Astrocyte (in vitro differentiated cells and primary cell): ENCODE measurements around the gene LAMC1. TPM values are rescaled to one million over a fixed set of nuclear protein-coding genes. Genes with fewer than 3 reads are reported as not detected.
A peak's percentile ranks its signal among the peaks of the same experiment; 100 is the strongest.

Source experiments
- DNase-seq: peaks from one replicate; pipeline ENCODE4 v3.0.0-alpha.2; 2010; ENCODE audit warnings: low read depth
- FAIRE-seq: peaks from 2 replicates; lab custom pipeline; 2011; peaks lifted over from hg19 to GRCh38; lab: Jason Lieb, UNC
- H2AFZ ChIP-seq: 2 replicates; pipeline ENCODE4 v1.6.0; 2012; ENCODE audit warnings: low read depth, low read length, inconsistent platforms
- H3K27ac ChIP-seq: 2 replicates; pipeline ENCODE4 v1.5.1; 2011; ENCODE audit warnings: low read depth, low read length, inconsistent platforms
- H3K27me3 ChIP-seq: 2 replicates; pipeline ENCODE4 v1.6.0; 2011; ENCODE audit warnings: low read length, inconsistent platforms; ENCODE audit not compliant: insufficient read depth
- H3K36me3 ChIP-seq: 2 replicates; pipeline ENCODE4 v1.5.1; 2011; ENCODE audit warnings: low read length, inconsistent platforms; ENCODE audit not compliant: insufficient read depth
- H3K4me1 ChIP-seq: 2 replicates; pipeline ENCODE4 v1.5.1; 2011; ENCODE audit warnings: low read length, inconsistent platforms; ENCODE audit not compliant: insufficient read depth
- H3K4me2 ChIP-seq: 2 replicates; pipeline ENCODE4 v1.6.0; 2012; ENCODE audit warnings: low read length, inconsistent platforms
- H3K4me3 ChIP-seq: 2 replicates; pipeline ENCODE4 v1.5.1; 2011; ENCODE audit warnings: low read depth, mild to moderate bottlenecking, low read length, inconsistent platforms; ENCODE audit not compliant: insufficient read depth
- H3K79me2 ChIP-seq: 2 replicates; pipeline ENCODE4 v1.6.0; 2012; ENCODE audit warnings: mild to moderate bottlenecking, low read length, inconsistent platforms; ENCODE audit not compliant: insufficient read depth
- H3K9ac ChIP-seq: 2 replicates; pipeline ENCODE4 v1.6.0; 2012; ENCODE audit warnings: mild to moderate bottlenecking, low read length, inconsistent platforms
- H3K9me3 ChIP-seq: 2 replicates; pipeline ENCODE4 v1.5.1; 2012; ENCODE audit warnings: low read depth, mild to moderate bottlenecking, low read length, inconsistent platforms; ENCODE audit not compliant: insufficient read depth
- H4K20me1 ChIP-seq: 2 replicates; pipeline ENCODE4 v1.6.0; 2012; ENCODE audit warnings: low read length, inconsistent platforms; ENCODE audit not compliant: insufficient read depth
- H3K27ac Mint-ChIP-seq: one replicate; pipeline ENCODE4 v1.8.0; 2021; ENCODE audit warnings: mild to moderate bottlenecking, mixed read lengths; ENCODE audit not compliant: unreplicated experiment
- H3K27me3 Mint-ChIP-seq: one replicate; pipeline ENCODE4 v1.8.0; 2021; ENCODE audit warnings: low read depth, mixed read lengths; ENCODE audit not compliant: unreplicated experiment
- H3K36me3 Mint-ChIP-seq: one replicate; pipeline ENCODE4 v1.8.0; 2021; ENCODE audit warnings: low read depth, mixed read lengths; ENCODE audit not compliant: unreplicated experiment
- H3K4me1 Mint-ChIP-seq: one replicate; pipeline ENCODE4 v1.8.0; 2021; ENCODE audit warnings: low read depth, mixed read lengths; ENCODE audit not compliant: unreplicated experiment
- H3K4me3 Mint-ChIP-seq: one replicate; pipeline ENCODE4 v1.8.0; 2021; ENCODE audit warnings: mild to moderate bottlenecking, moderate library complexity, mixed read lengths; ENCODE audit not compliant: unreplicated experiment
- H3K9me3 Mint-ChIP-seq: one replicate; pipeline ENCODE4 v1.8.0; 2021; ENCODE audit warnings: mild to moderate bottlenecking, mixed read lengths; ENCODE audit not compliant: unreplicated experiment
- CTCF ChIP-seq: IDR thresholded peaks from 2 replicates; pipeline ENCODE4 v1.5.1; 2011; ENCODE audit warnings: low read depth, mild to moderate bottlenecking, inconsistent platforms, low read length, moderate library complexity; ENCODE audit not compliant: insufficient read depth
- EZH2 ChIP-seq: IDR thresholded peaks from 2 replicates; pipeline ENCODE4 v1.6.1; 2012; ENCODE audit warnings: mild to moderate bottlenecking, low read length, inconsistent platforms; ENCODE audit not compliant: insufficient read depth
- total RNA-seq: library from RNA; stranded (reverse); gene quantifications from 2 replicates; pipeline ENCODE4 v1.2.1, GENCODE V29; 2021

The LAMC1 gene
- total RNA-seq, 1 donor from 2014 or later: 270 TPM

GRCh38 chr1:183194527-183195141 is 171.4 kb downstream of the LAMC1 start:
- no peak for TF ChIP-seq CTCF
- FAIRE-seq: no peak

GRCh38 chr1:183195142-183195574 is 171.9 kb downstream of the LAMC1 start:
- no peaks in the 10 kb centered on the region for H3K36me3 ChIP-seq
- peak overlapping the region; percentile 70 for H3K27ac ChIP-seq
- Mint-ChIP-seq H3K4me1 (peaks cover 33% of the 10 kb centered on the region), H3K36me3 (no peaks in the 10 kb centered on the region), H3K27ac (peak overlapping the region; percentile 91), H3K27me3 (no peaks in the 10 kb centered on the region), H3K4me3 (peak overlapping the region; percentile 45), H3K9me3 (no peaks in the 10 kb centered on the region)
- no peak overlapping the region for H2AFZ ChIP-seq
- H3K4me1 ChIP-seq: peaks cover 31% of the 10 kb centered on the region
- no peak for TF ChIP-seq EZH2
- no peak for TF ChIP-seq CTCF
- H3K9me3 ChIP-seq: no peaks in the 10 kb centered on the region
- H4K20me1 ChIP-seq: no peaks in the 10 kb centered on the region
- H3K79me2 ChIP-seq: no peaks in the 10 kb centered on the region
- H3K9ac ChIP-seq: peak overlapping the region; percentile 34
- peak overlapping the region; percentile 35 for H3K4me2 ChIP-seq
- no peak overlapping the region for H3K4me3 ChIP-seq
- FAIRE-seq (no peak), DNase-seq (peak; percentile 36)
- no peaks in the 10 kb centered on the region for H3K27me3 ChIP-seq

More at GRCh38 chr1:183194527-183195141, 171.4 kb downstream of the LAMC1 start:
- H3K9me3 ChIP-seq: no peaks in the 10 kb centered on the region
- H3K4me2 ChIP-seq: peak overlapping the region; percentile 35
- peak overlapping the region; percentile 91 for H3K27ac Mint-ChIP-seq
- peak; percentile 21 for DNase-seq
- peak overlapping the region; percentile 70 for H3K27ac ChIP-seq
- no peaks in the 10 kb centered on the region for H3K79me2 ChIP-seq
- no peaks in the 10 kb centered on the region for H3K9me3 Mint-ChIP-seq
- H3K27me3 Mint-ChIP-seq: no peaks in the 10 kb centered on the region
- H3K4me1 Mint-ChIP-seq: peaks cover 33% of the 10 kb centered on the region
- peaks cover 31% of the 10 kb centered on the region for H3K4me1 ChIP-seq
- peak overlapping the region; percentile 45 for H3K4me3 Mint-ChIP-seq
- no peaks in the 10 kb centered on the region for H3K27me3 ChIP-seq
- no peaks in the 10 kb centered on the region for H3K36me3 Mint-ChIP-seq
- H3K36me3 ChIP-seq: no peaks in the 10 kb centered on the region
- H3K4me3 ChIP-seq: no peak overlapping the region
- H3K9ac ChIP-seq: peak overlapping the region; percentile 34
- H2AFZ ChIP-seq: no peak overlapping the region
- H4K20me1 ChIP-seq: no peaks in the 10 kb centered on the region

Other genes with a start within 250 kb of the LAMC1 start
- 3.3 TPM in 2 replicates for gene NPL, start 233.6 kb upstream of the LAMC1 start, total RNA-seq
- gene DHX9, start 184.1 kb upstream of the LAMC1 start, total RNA-seq: 156 and 169 TPM in 2 replicates
- gene SHCBP1L, start 70.3 kb upstream of the LAMC1 start, total RNA-seq: not detected in 2 replicates
- 8.0 and 13.9 TPM in 2 replicates for gene LAMC2, start 162.8 kb downstream of the LAMC1 start, total RNA-seq